GM23338 (cell line): ENCODE data around the gene SUPT3H.

Experiments
- CREB1 ChIP-seq: fragments of 250-450 bp; sonication (Bioruptor Pico); IDR thresholded peaks from 2 replicates; pipeline ENCODE4 v1.5.0; 2020; ENCODE audit warnings: low read depth, mild to moderate bottlenecking, moderate library complexity
- EZH2 ChIP-seq: fragments of 200-600 bp; sonication (generic); IDR thresholded peaks from one replicate; pipeline ENCODE4 v1.8.0; 2017; ENCODE audit warnings: antibody characterized with exemption, mild to moderate bottlenecking, low read depth; ENCODE audit not compliant: unreplicated experiment
- NANOG ChIP-seq: IDR thresholded peaks from 2 replicates; pipeline ENCODE4 v1.6.1; 2016; ENCODE audit warnings: antibody characterized with exemption, borderline replicate concordance
- POLR2AphosphoS5 ChIP-seq: IDR thresholded peaks from 2 replicates; pipeline ENCODE4 v1.6.1; 2016; ENCODE audit warnings: antibody characterized with exemption, low read depth
- ZNF114 ChIP-seq: fragments of 250-450 bp; sonication (Bioruptor Pico); IDR thresholded peaks from 2 replicates; pipeline ENCODE4 v1.5.0; 2020; ENCODE audit warnings: mild to moderate bottlenecking, moderate library complexity
- ZNF331 ChIP-seq: fragments of 250-450 bp; sonication (Bioruptor Pico); IDR thresholded peaks from 2 replicates; pipeline ENCODE4 v1.5.0; 2020; ENCODE audit warnings: low read depth, mild to moderate bottlenecking, moderate library complexity
- TF ChIP-seq, protein P1 (sequence below), 2 experiments: fragments of 200-600 bp in 1 of 2; sonication (generic) in 1 of 2; conservative IDR thresholded peaks; 2 replicates each; pipeline versions ENCODE4 v1.5.1 to v1.6.1; 2016 to 2017; ENCODE audit warnings: antibody characterized with exemption in 2 of 2, low read depth in 2 of 2, mild to moderate bottlenecking in 2 of 2, moderate library complexity in 1 of 2
- TF ChIP-seq, protein P2 (sequence below): IDR thresholded peaks from one replicate; pipeline ENCODE4 v1.6.1; 2018; ENCODE audit warnings: antibody characterized with exemption; ENCODE audit not compliant: unreplicated experiment

DNA sequence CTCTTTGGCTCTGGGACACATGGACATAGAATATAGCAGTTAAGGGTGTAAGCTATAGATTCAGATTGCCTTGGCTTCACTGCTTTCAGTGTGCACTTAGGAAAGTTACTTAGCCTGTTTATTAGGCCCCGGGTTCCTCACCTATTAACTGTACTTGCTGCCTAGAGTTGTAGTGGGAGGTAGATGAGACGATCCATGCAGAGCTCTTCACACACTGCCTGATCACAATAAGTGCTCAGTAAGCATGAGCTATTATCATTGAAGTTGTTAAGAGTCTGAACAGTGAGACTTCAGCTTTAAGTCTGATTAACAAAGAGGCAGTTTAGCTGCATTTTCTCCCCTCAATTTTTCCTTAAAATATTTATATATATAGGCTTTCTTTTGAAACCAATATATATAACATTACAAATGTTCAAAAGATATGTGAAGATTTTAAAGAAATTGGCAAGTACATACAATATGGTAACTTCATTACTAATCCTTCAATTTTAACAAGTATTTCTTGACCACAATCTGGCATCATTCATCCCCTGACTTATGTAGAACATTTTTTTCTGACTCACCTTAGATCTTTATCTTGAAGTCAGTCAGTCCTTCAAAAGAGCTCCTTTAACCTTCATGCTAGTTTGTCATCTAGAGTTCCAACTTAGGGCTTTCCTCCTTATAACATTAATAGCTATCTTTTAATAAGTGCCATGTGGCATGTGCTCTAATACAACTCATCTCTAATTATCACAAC is 20.5 kb upstream of the SUPT3H start:
- TF ChIP-seq CREB1 (CRISPR knock-in tag) (no peak), POLR2AphosphoS5 (no peak), EZH2 (no peak), ZNF331 (CRISPR knock-in tag) (no peak), ZNF114 (no peak), NANOG (no peak)
- TF ChIP-seq, protein P1, sequence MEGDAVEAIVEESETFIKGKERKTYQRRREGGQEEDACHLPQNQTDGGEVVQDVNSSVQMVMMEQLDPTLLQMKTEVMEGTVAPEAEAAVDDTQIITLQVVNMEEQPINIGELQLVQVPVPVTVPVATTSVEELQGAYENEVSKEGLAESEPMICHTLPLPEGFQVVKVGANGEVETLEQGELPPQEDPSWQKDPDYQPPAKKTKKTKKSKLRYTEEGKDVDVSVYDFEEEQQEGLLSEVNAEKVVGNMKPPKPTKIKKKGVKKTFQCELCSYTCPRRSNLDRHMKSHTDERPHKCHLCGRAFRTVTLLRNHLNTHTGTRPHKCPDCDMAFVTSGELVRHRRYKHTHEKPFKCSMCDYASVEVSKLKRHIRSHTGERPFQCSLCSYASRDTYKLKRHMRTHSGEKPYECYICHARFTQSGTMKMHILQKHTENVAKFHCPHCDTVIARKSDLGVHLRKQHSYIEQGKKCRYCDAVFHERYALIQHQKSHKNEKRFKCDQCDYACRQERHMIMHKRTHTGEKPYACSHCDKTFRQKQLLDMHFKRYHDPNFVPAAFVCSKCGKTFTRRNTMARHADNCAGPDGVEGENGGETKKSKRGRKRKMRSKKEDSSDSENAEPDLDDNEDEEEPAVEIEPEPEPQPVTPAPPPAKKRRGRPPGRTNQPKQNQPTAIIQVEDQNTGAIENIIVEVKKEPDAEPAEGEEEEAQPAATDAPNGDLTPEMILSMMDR (conservative IDR thresholded peaks at IDR 0.05; ENCODE audit: low read depth in 2 of 2), result no peak
- TF ChIP-seq, protein P2, sequence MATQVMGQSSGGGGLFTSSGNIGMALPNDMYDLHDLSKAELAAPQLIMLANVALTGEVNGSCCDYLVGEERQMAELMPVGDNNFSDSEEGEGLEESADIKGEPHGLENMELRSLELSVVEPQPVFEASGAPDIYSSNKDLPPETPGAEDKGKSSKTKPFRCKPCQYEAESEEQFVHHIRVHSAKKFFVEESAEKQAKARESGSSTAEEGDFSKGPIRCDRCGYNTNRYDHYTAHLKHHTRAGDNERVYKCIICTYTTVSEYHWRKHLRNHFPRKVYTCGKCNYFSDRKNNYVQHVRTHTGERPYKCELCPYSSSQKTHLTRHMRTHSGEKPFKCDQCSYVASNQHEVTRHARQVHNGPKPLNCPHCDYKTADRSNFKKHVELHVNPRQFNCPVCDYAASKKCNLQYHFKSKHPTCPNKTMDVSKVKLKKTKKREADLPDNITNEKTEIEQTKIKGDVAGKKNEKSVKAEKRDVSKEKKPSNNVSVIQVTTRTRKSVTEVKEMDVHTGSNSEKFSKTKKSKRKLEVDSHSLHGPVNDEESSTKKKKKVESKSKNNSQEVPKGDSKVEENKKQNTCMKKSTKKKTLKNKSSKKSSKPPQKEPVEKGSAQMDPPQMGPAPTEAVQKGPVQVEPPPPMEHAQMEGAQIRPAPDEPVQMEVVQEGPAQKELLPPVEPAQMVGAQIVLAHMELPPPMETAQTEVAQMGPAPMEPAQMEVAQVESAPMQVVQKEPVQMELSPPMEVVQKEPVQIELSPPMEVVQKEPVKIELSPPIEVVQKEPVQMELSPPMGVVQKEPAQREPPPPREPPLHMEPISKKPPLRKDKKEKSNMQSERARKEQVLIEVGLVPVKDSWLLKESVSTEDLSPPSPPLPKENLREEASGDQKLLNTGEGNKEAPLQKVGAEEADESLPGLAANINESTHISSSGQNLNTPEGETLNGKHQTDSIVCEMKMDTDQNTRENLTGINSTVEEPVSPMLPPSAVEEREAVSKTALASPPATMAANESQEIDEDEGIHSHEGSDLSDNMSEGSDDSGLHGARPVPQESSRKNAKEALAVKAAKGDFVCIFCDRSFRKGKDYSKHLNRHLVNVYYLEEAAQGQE, result no peak
